ENCODE results near the gene TMEM273. TPM values are rescaled to one million over a fixed set of nuclear protein-coding genes. Genes with fewer than 3 reads are reported as not detected.

Gene TMEM273, protein sequence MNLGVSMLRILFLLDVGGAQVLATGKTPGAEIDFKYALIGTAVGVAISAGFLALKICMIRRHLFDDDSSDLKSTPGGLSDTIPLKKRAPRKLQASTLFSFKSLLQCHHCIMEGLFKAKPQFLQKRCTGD
- polyA plus RNA-seq (2012; rRNA removed): not detected in 2 replicates
- not detected in 2 replicates for polyA plus RNA-seq (2012; cell fraction: cytosol; rRNA removed)
- not detected in 2 replicates for polyA plus RNA-seq (2012; cell fraction: nucleus; rRNA removed)

DNA sequence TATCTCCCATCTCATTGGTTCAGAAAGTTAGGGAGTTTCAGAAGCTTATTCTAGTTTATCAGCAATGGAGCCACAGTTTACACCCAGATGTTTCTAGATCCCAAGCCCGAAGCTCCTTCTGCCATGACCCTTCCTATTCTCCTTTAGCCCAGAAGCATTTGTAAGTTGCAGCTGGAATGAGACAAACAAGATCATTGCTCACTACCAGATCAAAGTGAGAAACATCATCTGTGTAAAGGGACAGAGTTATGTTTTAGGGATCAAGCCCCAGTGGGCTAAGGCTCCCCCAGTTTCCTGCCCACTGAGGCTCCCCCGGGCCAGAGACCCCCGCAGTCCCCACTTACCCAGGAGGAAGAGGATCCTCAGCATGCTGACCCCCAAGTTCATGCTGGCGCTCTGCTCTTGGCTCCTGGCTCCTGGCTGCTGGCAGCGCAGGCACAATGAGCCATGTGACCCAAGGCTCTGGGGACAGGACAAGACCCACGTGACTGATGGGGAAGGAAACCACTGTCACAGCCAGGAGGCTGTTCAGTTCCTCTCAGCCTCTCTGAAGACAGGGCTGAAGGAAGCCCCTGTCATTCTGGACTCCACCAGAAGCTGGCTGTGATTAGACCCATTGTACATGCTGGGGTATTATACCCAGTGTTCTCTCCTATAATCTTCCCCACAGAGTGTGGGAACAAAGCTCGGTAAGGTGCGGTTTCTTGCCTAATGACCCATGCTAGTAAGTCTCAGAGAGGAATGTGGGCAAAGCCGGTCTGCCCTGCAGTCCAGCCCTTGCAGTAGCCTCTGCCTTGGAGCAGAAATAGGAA lies at the start of gene TMEM273:
TSS of gene TMEM273 (minus strand) at position 442 of the 812 bp plus-strand sequence. CDS start at position 387, 55 bp downstream.
- ChIA-PET CTCF (interaction anchor here (0.7 kb wide), 1 partner anchor 220 kb away, joined by 3 read pairs; no protein-coding TSS in a partner anchor), POLR2A (no interaction called here)
- Histone ChIP-seq H3K9ac (no peak within 1 kb of the TSS), H3K27ac (ENCODE audit: low read depth in 2 of 2, low read length in 1 of 2) (no peak within 1 kb of the TSS), H3K9me3 (no peaks in the 10 kb centered on the region), H3K4me3 (ENCODE audit: low read depth in 2 of 2, low read length in 1 of 2) (no peak within 1 kb of the TSS), H3K4me1 (ENCODE audit: control insufficient read depth in 1 of 2, insufficient read depth in 2 of 2, low read depth in 1 of 2, low read length in 1 of 2) (peaks cover 0 to 2% of the 10 kb centered on the region in 2 experiments; a peak in 1 of 4 replicates), H2AFZ (ENCODE audit: low read depth) (no peak within 1 kb of the TSS), H3K79me2 (ENCODE audit: insufficient read depth) (no peaks in the 10 kb centered on the region), H3K4me2 (no peak within 1 kb of the TSS), H3K36me3 (replicated peaks in 1 of 2; ENCODE audit: control insufficient read depth in 1 of 2, insufficient read depth in 2 of 2, low read length in 1 of 2) (no peaks in the 10 kb centered on the region), H3K27me3 (ENCODE audit: insufficient read depth) (no peaks in the 10 kb centered on the region), H3K9me2 (0 out of 2 replicates have a peak, but pooled peaks cover 2% of the 10 kb centered on the region), H4K20me1 (ENCODE audit: insufficient read depth) (no peaks in the 10 kb centered on the region), H3F3A (replicated peaks; ENCODE audit: insufficient read depth) (no peaks in the 10 kb centered on the region)
- WGBS (ENCODE audit: low lambda C conversion rate): 47% methylated on average over 9 of the region's 9 CpGs
- DNase-seq: no peak
- TF ChIP-seq FOXM1 (IDR thresholded peaks at IDR 0.05; ENCODE audit: low read depth) (no peak), TAF1 (IDR thresholded peaks at IDR 0.05; ENCODE audit: borderline replicate concordance, low read depth, low read length) (no peak), EP300 (IDR thresholded peaks at IDR 0.05; ENCODE audit: borderline replicate concordance in 1 of 2, low read depth in 1 of 2, low read length in 1 of 2) (no peak), FOXJ3 (CRISPR knock-in tag; IDR thresholded peaks at IDR 0.05) (no peak)

DNA sequence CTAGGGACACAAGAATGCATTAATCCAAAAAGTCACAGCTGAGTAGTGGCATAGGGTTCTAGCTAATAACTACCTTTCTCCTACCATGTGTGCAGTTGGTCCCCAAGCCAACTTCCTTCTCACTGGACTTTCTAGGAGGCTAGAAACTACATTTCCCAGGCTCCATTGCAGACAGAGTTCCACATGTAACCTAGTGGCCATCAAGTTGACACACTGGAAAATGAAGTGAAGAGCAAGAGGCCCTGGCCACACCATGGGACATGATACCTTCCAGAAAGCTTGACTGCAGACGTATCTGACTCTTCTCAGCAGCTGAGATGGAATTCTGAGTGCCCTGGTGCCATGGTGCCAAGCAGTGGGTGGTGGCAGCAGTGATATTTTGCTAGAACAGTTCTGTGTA lies 49.8 kb upstream of the TMEM273 start:
- H3K27ac ChIP-seq (ENCODE audit: low read depth in 2 of 2, low read length in 1 of 2): no peak overlapping the region
- H3K9me3 ChIP-seq: no peaks in the 10 kb centered on the region
- CTCF ChIA-PET: no interaction called here

More for the DNA sequence above, 49.8 kb upstream of the TMEM273 start:
- Histone ChIP-seq H3K4me3 (ENCODE audit: low read depth in 2 of 2, low read length in 1 of 2) (no peak overlapping the region), H3K9me2 (no peaks in the 10 kb centered on the region), H3K79me2 (ENCODE audit: insufficient read depth) (no peaks in the 10 kb centered on the region), H3K9ac (no peak overlapping the region), H3K27me3 (ENCODE audit: insufficient read depth) (no peaks in the 10 kb centered on the region), H3K4me2 (no peak overlapping the region), H3K4me1 (ENCODE audit: control insufficient read depth in 1 of 2, insufficient read depth in 2 of 2, low read depth in 1 of 2, low read length in 1 of 2) (peaks cover 0 to 7% of the 10 kb centered on the region in 2 experiments; a peak in 1 of 4 replicates), H2AFZ (ENCODE audit: low read depth) (no peak overlapping the region), H3F3A (replicated peaks; ENCODE audit: insufficient read depth) (no peaks in the 10 kb centered on the region), H4K20me1 (ENCODE audit: insufficient read depth) (no peaks in the 10 kb centered on the region), H3K36me3 (replicated peaks in 1 of 2; ENCODE audit: control insufficient read depth in 1 of 2, insufficient read depth in 2 of 2, low read length in 1 of 2) (no peaks in the 10 kb centered on the region)
- 11% methylated on average over 1 of the region's 1 CpG for whole genome bisulfite sequencing (ENCODE audit: low lambda C conversion rate)
- POLR2A ChIA-PET: no interaction called here
- no peak for DNase-seq
- TF ChIP-seq CHD2 (IDR thresholded peaks at IDR 0.05; ENCODE audit: low read length, partially characterized antibody): no peak
- TF ChIP-seq ELF1 (IDR thresholded peaks at IDR 0.05): no peak
- no peak for TF ChIP-seq USF2 (IDR thresholded peaks at IDR 0.05; ENCODE audit: borderline replicate concordance, low read depth, low read length)
- TF ChIP-seq CTCF (IDR thresholded peaks at IDR 0.05): no peak
- TF ChIP-seq USF1 (IDR thresholded peaks at IDR 0.05; ENCODE audit: borderline replicate concordance, low read depth): no peak
- no peak for TF ChIP-seq MXI1 (IDR thresholded peaks at IDR 0.05; ENCODE audit: low read depth, low read length)
- TF ChIP-seq RAD21 (IDR thresholded peaks at IDR 0.05; ENCODE audit: low read length): no peak
- TF ChIP-seq EP300 (IDR thresholded peaks at IDR 0.05; ENCODE audit: borderline replicate concordance in 1 of 2, low read depth in 1 of 2, low read length in 1 of 2): no peak

All from SK-N-SH (cell line).